ENCODE data around the gene USP22.

USP22 gene

DNA sequence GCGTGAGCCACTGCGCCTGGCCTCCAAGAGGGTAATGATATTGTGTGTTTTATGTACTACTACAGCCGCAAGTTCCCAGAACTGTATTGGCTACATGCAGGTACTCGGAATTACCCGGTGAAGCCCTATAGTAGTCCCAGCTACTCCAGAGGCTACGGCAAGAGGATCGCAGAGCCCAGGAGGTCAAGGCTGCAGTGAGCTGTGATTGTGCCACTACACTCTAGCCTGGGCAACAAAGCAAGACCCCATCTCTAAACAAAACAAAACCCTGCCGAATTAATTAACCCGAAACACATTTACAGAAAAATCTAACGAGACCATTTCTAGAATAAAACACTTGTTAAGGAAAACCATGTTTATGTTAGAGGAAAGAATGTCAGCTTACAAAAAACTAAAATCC is 2.2 kb upstream of the USP22 start:
- DNase-seq, result no peak

DNA sequence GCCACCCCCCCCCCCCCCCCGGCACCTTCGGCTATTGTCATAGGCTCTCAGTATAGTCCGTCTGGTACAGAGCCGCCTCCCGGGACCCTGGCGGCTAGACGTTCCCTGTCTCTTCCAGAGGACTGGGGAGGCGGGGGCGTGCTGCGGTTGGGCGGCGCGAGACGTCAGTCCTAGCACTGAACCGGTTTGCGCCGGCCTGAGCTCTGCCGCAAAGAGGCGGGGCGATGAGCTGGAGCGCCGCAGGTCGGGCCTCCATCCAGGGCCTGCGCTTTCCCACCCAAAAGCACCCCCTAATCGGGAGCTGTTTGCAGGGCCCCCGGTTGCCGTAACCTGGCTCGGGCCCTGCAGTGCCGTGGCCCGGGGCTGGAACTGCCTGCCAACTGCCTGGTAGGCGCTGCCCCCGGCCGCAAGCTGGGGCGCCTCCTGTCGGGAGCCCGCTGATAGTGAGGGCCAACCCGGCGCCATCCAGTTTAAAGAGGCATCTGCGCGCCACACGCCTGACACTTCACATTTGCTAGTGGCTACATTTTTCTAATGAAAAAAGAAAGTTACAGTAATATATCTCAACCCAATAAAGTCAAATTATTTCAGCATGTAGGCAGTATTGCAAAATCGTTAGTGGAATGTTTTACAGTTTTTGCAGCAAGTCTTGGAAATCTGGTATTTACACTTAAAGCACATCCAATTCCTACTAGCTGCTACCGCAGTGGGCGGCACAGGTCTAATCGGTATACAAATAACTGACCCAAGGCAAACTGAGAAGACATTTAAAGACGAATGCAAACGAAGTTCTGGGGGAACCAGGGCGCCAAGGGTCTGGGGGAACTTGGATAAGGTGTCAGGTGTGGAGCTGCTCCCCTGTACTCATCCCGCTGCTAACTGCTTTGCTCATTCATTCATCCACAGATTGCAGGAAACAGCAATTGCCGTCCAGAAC is 753 bp upstream of the USP22 start:
- DNase-seq, result peak; percentile 75 to 99

DNA sequence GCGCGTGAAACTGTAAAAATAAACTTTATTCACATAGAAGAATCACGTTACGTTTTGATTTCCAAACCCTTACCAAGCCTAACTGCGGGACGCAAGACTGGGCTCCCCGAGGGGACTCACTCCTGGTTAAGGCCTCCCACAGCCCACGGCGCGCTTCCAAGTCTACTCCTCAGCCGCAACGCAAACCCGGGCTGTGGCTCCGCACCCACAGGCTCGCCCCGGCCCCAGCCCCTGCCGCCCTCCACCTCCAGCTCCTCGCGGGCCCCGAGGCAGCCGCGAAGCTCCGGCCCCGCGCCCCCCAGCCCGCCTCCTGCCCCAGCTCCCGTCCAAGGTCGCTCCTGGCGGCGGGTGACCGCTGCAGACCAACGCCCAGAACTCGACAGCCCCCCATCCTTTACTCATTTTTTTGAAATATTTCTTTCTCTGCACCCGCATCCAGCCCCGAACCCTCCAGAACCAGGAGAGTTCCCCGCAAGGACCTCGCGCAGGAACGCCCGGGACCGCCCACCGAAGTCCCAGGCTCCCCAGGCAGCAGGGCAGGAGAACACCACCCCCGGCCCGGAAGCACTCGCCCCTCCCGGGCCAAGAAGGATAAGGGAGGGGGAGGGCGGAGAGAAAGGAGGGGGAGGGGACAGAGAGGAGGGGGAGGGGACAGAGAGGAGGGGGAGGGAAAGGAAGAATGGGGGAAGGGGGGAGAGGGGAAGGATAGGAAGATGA is 912 bp downstream of the USP22 start:
- peak in 1 of 2 experiments; percentile 50 for DNase-seq

DNA sequence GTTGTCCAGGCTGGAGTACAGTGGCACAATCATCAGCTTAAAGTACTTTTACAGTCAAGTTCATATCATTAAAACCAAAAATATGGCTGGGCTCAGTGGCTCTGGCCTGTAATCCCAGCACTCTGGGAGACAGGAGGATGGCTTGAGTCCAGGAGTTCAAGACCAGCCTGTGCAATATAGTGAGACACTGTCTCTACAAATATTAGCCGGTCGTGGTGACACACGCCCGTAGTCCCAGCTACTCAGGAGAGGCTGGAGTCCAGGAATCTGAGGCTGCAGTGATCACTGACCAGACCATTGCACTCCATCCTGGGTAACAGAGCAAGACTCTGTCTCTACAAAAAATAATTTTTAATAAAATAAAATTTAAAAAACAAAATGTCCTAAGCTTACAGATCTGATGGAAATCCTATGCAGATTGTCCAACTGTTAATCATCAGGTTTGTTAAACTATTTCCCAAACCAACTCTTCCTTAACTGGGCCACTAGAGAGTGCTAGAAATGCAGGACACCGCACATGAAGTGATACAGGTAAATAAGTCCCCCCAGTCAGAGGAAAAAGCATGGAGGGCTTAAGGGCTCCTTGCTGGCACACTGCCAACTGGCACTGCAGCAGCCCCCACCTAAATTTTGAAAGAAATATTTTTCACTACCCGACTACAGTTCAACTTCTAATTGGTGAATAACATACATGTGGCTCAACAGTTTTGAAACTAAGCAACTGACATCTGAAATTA is 2.8 kb downstream of the USP22 start:
- DNase-seq, result no peak

- DNase-seq, result no peak
Measured at GRCh38 chr17:21037117-21037803, 5.6 kb downstream of the USP22 start.

GRCh38 chr17:21036361-21036881 is 6.4 kb downstream of the USP22 start:
- no peak for DNase-seq

- DNase-seq, result no peak
Measured at GRCh38 chr17:21035406-21035805, 7.4 kb downstream of the USP22 start.

GRCh38 chr17:21034340-21035235 is 8.2 kb downstream of the USP22 start:
- DNase-seq, result no peak

DNA sequence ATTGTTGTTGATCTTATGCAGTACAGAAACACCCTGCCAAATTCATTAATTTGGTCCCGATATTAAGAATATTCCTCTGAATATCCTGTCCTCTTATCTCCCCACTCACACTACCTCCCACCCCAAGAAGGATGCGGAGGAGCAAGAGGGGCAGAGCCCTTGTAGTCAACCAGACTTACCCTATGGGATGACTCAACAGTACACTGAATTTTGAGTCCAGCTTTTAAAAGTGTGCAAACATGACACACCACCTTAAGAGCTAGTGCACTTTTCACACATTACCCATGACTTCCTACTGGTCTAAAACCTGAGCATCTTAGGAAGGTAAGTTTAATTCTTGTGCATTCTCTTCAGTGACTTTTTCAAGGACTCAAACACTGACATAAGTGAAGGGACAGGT is 9.5 kb downstream of the USP22 start:
- DNase-seq, result no peak

DNA sequence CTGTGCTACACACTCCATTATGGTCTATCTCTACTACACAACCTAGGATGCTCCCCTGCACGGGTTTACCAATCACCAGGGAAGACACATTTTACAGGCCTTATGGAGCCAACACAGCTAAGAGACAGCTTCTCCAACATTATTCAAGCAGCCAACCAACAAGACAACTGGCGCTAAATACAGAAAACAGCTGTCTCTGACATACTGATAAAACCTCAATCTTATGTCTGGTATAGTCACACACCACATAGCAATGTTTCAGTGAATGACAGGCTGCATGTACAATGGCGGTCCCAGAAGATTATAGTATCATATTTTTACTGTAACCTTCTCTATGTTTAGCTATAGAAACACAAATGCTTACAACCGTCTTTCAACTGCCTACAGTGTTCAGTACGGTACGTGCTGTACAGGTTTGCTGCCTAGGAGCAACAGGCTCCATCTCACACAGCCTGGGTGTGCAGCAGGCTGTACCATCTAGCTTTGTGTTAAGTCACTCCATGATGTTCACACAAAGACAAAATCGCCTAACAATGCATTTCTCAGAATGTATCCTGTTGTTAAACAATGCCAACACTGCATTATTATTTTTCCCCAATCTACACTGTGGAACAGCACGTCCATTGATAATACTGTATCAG is 10.9 kb downstream of the USP22 start:
- no peak for DNase-seq

DNA sequence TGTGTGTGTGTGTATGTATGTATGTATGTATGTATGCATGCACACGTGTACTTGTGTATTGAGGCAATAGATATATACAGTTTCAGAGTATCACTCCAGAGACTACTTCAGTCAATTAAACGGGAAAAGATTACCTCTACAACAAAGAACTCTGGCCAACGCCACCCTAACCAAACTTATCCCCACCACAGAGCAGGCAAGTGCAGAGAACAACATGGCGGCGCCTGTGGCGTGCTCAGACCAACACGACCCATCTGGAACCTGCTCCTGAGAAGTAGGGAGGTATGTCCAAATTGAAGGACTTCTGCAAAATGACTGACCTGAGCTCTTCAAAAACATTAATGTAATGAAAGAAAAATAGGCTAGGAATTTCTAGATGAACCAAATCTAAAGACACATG is 12.4 kb downstream of the USP22 start:
- DNase-seq, result no peak

- DNase-seq, result no peak
Measured at GRCh38 chr17:21029515-21029914, 13.3 kb downstream of the USP22 start.

- no peak for DNase-seq
Measured at GRCh38 chr17:21029036-21029435, 13.8 kb downstream of the USP22 start.

DNA sequence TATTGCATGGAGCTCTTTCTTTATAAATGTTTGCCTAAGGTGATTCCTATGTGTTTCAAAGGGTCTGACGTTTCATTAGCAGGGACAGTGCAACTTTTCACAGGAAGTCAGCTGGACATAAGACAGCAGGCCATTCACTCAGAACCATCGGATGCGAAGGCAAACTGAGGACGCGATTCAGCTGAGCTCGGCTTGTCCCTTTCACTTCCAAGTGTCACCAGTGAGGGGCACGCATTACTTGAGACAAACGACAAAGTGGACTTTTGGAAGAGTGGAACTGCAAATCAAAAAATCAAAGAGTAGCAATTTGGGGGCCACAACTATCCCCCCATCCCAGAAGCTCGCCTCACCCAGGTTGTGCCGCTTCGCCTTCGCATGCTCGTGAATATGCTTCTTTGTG is 14.6 kb downstream of the USP22 start:
- no peak for DNase-seq

DNA sequence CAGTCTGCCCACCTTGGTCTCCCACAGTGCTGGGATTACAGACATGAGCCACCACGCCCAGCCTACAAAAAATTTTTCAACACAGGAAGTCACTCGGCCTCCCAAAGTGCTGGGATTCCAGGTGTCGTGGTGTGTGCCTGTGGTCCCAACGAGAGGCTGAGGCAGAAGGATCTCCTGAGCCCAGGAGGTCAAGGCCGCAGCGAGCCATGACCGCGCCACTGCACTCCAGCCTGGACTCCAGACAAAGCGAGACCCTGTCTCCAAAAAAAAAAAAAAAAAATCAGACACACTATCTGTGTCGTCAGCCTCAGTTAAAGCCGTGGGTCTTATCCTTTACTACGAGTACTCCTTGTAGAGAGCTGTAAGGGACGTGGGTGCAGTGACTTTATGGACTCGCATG is 15.8 kb downstream of the USP22 start:
- no peak for DNase-seq

DNA sequence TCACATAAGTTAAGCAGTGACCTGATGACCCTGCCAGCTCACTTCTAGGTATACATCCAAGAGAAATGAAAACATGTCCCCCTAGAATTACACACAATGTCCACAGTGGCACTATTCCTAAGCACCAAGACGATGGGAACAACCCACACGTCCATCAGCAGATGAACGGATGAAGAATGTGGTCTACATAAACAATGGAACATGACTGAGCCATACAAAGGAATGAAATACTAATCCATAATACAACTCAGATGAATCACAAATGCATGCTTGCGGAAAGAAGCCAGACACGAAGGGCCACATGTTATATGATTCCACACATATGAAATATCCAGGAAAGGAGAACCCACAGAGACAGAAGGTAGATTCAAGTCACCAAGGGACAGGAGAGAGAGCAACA is 17.4 kb downstream of the USP22 start:
- DNase-seq, result no peak

DNA sequence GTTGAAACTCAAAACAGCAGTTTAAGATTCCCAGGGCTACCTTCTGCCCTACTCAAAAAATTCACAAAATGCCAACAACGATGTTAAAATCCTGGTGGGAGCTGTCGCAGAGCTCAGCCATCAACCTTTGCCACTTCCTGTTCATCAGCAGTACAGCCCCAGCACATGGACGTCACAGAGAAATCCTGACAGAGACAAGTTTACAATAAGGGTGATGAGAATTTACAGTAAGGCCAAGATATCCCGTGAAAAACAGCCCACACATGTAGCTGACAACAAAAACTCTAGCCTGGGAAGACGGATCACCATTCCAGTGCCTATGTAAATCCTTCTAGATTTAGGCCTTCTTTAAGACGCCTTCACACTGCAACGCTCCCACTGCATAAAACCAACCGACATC is 18.8 kb downstream of the USP22 start:
- DNase-seq, result no peak

DNA sequence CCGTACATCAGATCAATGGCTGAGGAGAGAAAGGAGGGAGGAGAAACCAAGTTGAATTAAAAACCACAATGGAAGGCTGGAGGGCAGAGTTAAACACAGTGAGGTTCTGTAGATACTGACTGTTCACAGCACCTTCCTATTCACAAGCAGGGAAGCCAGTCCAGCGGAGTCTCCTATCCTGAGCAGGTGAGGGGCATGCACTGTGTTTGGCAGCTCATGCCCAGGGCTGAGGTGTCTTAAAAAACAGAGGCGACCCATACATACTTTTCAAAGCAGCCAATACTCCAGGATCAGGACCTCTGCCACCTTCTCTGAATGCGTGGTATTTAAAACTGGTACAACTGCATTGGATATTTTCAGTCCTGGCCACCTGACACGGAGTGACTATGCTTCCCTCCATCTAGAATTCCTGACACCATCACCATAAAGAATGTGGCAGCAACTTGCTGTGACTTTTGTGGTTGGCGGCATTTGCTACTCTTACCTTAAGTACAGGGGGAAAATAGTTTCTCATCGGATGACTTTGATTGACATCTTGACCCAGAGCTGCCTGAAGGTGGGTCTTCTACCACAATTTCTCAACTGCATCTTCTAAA is 21.5 kb downstream of the USP22 start:
- no peak for DNase-seq

GRCh38 chr17:21020622-21021021 is 22.2 kb downstream of the USP22 start:
- DNase-seq, result no peak

DNA sequence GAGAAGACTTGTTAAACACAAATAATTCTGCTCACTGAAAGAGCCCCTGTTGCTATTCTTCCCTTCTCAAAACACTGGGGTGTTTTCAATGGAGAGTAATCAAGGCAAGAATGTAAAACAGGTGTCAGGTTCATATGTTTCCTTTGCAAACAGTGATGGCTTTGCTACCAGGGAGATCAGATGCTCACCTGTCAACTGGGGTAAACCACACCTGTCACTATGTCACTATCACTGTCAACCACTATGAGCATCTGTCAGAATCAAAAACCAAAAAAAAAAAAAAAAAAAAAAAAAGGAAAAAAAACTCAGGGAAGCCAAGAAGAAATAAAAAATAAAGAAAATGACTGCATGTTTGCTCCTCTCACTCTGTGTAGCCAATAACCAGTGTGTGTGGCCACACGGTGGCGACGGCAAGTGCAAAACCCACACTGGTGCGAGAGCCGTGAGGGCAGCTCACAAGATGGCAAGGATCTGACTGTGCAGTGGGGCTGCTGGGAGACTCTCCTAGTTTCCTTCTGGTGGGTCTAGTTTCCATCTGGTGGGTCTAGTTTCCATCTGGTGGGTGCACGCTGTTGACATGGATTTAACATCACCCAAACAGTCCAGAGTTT is 22.7 kb downstream of the USP22 start:
- no peak for DNase-seq
